IMR-90 (cell line): ENCODE data around the gene USP47. TPM values are rescaled to one million over a fixed set of nuclear protein-coding genes. Genes with fewer than 3 reads are reported as not detected.

Source experiments
- ATAC-seq: fragments of 200-7000 bp; cut with Tn5 transposase; 2 replicates; pipeline ENCODE4 v1.9.1; 2020; ENCODE audit warnings: low read depth, mild to moderate bottlenecking, moderate library complexity
- BruUV-seq: library from RNA; stranded (reverse); fragments of 400-500 nt; replicated peaks from 2 replicates; lab custom pipeline; 2021; lab: Mats Ljungman, UMichigan
- CTCF ChIA-PET: fragments of 300-600 bp; formaldehyde crosslinking; extraction: SDS; loops from one replicate; lab custom pipeline; 2021; ENCODE audit warnings: antibody characterized with exemption; lab: Yijun Ruan, JAX
- POLR2A ChIA-PET: fragments of 300-600 bp; sonication (Branson Sonifier 250); formaldehyde crosslinking; loops from one replicate; lab custom pipeline; 2022; ENCODE audit warnings: antibody characterized with exemption; ENCODE audit not compliant: unreplicated experiment; lab: Charles Lee
- DNase-seq: peaks from one replicate; pipeline ENCODE4 v3.0.0; 2013
- H2AFZ ChIP-seq: replicated peaks from 2 replicates; pipeline ENCODE3; 2013; ENCODE audit warnings: low read length, mild to moderate bottlenecking; ENCODE audit not compliant: poor library complexity
- H2AK5ac ChIP-seq: 2 replicates; pipeline ENCODE4 v1.6.1; 2013; ENCODE audit warnings: low read depth, low read length, inconsistent platforms
- H2AK9ac ChIP-seq: replicated peaks from 2 replicates; pipeline ENCODE3; 2013; ENCODE audit warnings: mild to moderate bottlenecking, low read depth, low read length, moderate library complexity; ENCODE audit not compliant: poor library complexity
- H2BK120ac ChIP-seq: 2 replicates; pipeline ENCODE4 v1.6.1; 2013; ENCODE audit warnings: low read depth, low read length, inconsistent platforms
- H2BK15ac ChIP-seq: 3 replicates; pipeline ENCODE4 v1.6.1; 2013; ENCODE audit warnings: low read depth, low read length, inconsistent platforms
- H2BK20ac ChIP-seq: 2 replicates; pipeline ENCODE4 v1.6.1; 2013; ENCODE audit warnings: low read depth, mild to moderate bottlenecking, inconsistent platforms, low read length, moderate library complexity
- H2BK5ac ChIP-seq: 2 replicates; pipeline ENCODE4 v1.6.1; 2013; ENCODE audit warnings: mild to moderate bottlenecking, low read depth, low read length, inconsistent platforms; ENCODE audit not compliant: poor library complexity, severe bottlenecking
- H3K14ac ChIP-seq: replicated peaks from 2 replicates; pipeline ENCODE4 v1.6.1; 2013; ENCODE audit warnings: low read depth, low read length, inconsistent platforms
- H3K18ac ChIP-seq: 2 replicates; pipeline ENCODE4 v1.6.1; 2013; ENCODE audit warnings: low read depth, low read length, control low read depth
- H3K23ac ChIP-seq: 2 replicates; pipeline ENCODE4 v1.6.1; 2013; ENCODE audit warnings: low read depth, low read length, inconsistent platforms
- H3K27ac ChIP-seq: 2 replicates; pipeline ENCODE4 v1.5.1; 2013; ENCODE audit warnings: mild to moderate bottlenecking, control low read depth, low read length; ENCODE audit not compliant: insufficient read depth
- H3K27me3 ChIP-seq: 2 replicates; pipeline ENCODE4 v1.6.1; 2013; ENCODE audit warnings: low read length; ENCODE audit not compliant: control insufficient read depth, insufficient read depth
- H3K36me3 ChIP-seq: 2 replicates; pipeline ENCODE4 v1.6.1; 2013; ENCODE audit warnings: low read length, mixed read lengths; ENCODE audit not compliant: control insufficient read depth, insufficient read depth
- H3K4ac ChIP-seq: 2 replicates; pipeline ENCODE4 v1.6.1; 2013; ENCODE audit warnings: low read depth, low read length, inconsistent platforms
- H3K4me1 ChIP-seq: 2 replicates; pipeline ENCODE4 v1.6.1; 2013; ENCODE audit warnings: low read length, mixed read lengths; ENCODE audit not compliant: control insufficient read depth, insufficient read depth
- H3K4me2 ChIP-seq: 2 replicates; pipeline ENCODE4 v1.6.1; 2013; ENCODE audit warnings: low read depth, mild to moderate bottlenecking, control low read depth, low read length, moderate library complexity
- H3K4me3 ChIP-seq: 2 replicates; pipeline ENCODE4 v1.5.1; 2013; ENCODE audit warnings: low read depth, mild to moderate bottlenecking, control low read depth, low read length, moderate library complexity; ENCODE audit not compliant: insufficient read depth
- H3K56ac ChIP-seq: 2 replicates; pipeline ENCODE4 v1.6.1; 2013; ENCODE audit warnings: low read length, inconsistent platforms; ENCODE audit not compliant: insufficient read depth; ENCODE audit errors: extremely low read depth
- H3K79me1 ChIP-seq, 2 experiments: 2 replicates each; pipeline ENCODE4 v1.6.1; 2013; ENCODE audit warnings: low read length in 2 of 2, inconsistent platforms in 1 of 2, low read depth in 1 of 2
- H3K9ac ChIP-seq: 2 replicates; pipeline ENCODE4 v1.6.1; 2013; ENCODE audit warnings: low read depth, low read length, control low read depth
- H3K9me1 ChIP-seq: 2 replicates; pipeline ENCODE4 v1.6.1; 2013; ENCODE audit warnings: low read length, inconsistent platforms; ENCODE audit not compliant: insufficient read depth
- H3K9me3 ChIP-seq: 2 replicates; pipeline ENCODE4 v1.6.1; 2013; ENCODE audit warnings: low read length; ENCODE audit not compliant: control insufficient read depth, insufficient read depth
- H4K20me1 ChIP-seq: 2 replicates; pipeline ENCODE4 v1.6.1; 2013; ENCODE audit warnings: low read length, inconsistent platforms; ENCODE audit not compliant: insufficient read depth
- H4K5ac ChIP-seq: 2 replicates; pipeline ENCODE4 v1.6.1; 2013; ENCODE audit warnings: mild to moderate bottlenecking, low read depth, low read length, control low read depth
- H4K8ac ChIP-seq, 2 experiments: 2 replicates each; pipeline ENCODE4 v1.6.1; 2013; ENCODE audit warnings: low read depth in 2 of 2, low read length in 2 of 2, control low read depth in 1 of 2, inconsistent platforms in 1 of 2
- H4K91ac ChIP-seq: 2 replicates; pipeline ENCODE4 v1.6.1; 2013; ENCODE audit warnings: low read depth, low read length, inconsistent platforms; ENCODE audit not compliant: insufficient read depth
- CEBPB ChIP-seq: IDR thresholded peaks from 2 replicates; pipeline ENCODE4 v1.6.1; 2012; ENCODE audit warnings: low read depth, low read length, improper control_type of control experiment
- FOS ChIP-seq: fragments of 150-350 bp; IDR thresholded peaks from 2 replicates; pipeline ENCODE4 v1.6.1; 2016; ENCODE audit warnings: low read depth, low read length
- MAFK ChIP-seq: IDR thresholded peaks from 2 replicates; pipeline ENCODE4 v1.6.1; 2012; ENCODE audit warnings: low read depth, low read length, improper control_type of control experiment
- NFE2L2 ChIP-seq: fragments of 150-350 bp; IDR thresholded peaks from 2 replicates; pipeline ENCODE4 v1.6.1; 2016; ENCODE audit warnings: low read depth, mild to moderate bottlenecking, low read length
- RAD21 ChIP-seq: IDR thresholded peaks from 2 replicates; pipeline ENCODE4 v1.6.1; 2012; ENCODE audit warnings: low read length, improper control_type of control experiment
- RFX5 ChIP-seq: IDR thresholded peaks from 2 replicates; pipeline ENCODE4 v1.8.0; 2012; ENCODE audit warnings: low read depth, mild to moderate bottlenecking, low read length, moderate library complexity
- WGBS, 2 experiments: methylation state at CpG; one replicate each; pipeline versions ENCODE4 v1.1.5 to v1.1.7; 2013; ENCODE audit warnings: missing lambda C conversion rate in 2 of 2; ENCODE audit not compliant: insufficient read length in 1 of 2; ENCODE audit errors: extremely low coverage in 2 of 2; 5-methylcytosine and 5-hydroxymethylcytosine counted together
- dilution Hi-C: fragments of 300-500 bp; cut with HindIII; formaldehyde crosslinking; loops from one replicate; pipeline ENCODE4 v1.14.3; 2018; ENCODE audit warnings: low sequenced_read_pairs; ENCODE audit not compliant: unreplicated experiment
- in situ Hi-C: fragments of 300-500 bp; cut with MboI; formaldehyde crosslinking; loops from 3 replicates; pipeline ENCODE4 v1.14.3; 2019; ENCODE audit warnings: low sequenced_read_pairs, inconsistent platforms, mixed read lengths
- intact Hi-C: fragments of 100-400 bp; cut with micrococcal nuclease; formaldehyde crosslinking; loops from 2 replicates; pipeline ENCODE4 v1.10.0; 2022
- polyA plus RNA-seq, 3 experiments: library from polyadenylated mRNA; depleted of rRNA; stranded (reverse); fragments of >200 nt; gene quantifications; 2 replicates each; pipeline ENCODE4 v1.2.3, GENCODE V29; 2012; ENCODE audit warnings: low replicate concordance in 1 of 3
- total RNA-seq: library from RNA; depleted of rRNA; stranded (reverse); fragments of >200 nt; gene quantifications from 2 replicates; pipeline ENCODE4 v1.2.3, GENCODE V29; 2012

USP47 gene
- total and polyA plus RNA-seq, 2 of the 4 experiments (the other 2 are of a cell fraction), result 15.0 to 110 TPM

GRCh38 chr11:11966354-11966741 is 124.6 kb downstream of the USP47 start:
- ChIA-PET POLR2A (no interaction called here), CTCF (interaction anchor here (0.7 to 1.6 kb wide), 5 partner anchors 11 to 43 kb away, joined by 3 to 6 read pairs (median 4); no protein-coding TSS in a partner anchor)
- dilution Hi-C loops, result no loop called here
- H3K4me2 ChIP-seq, result no peak overlapping the region
- no peak overlapping the region for H2AK5ac ChIP-seq
- H2BK20ac ChIP-seq, result no peak overlapping the region
- in situ Hi-C loops, result no loop called here
- H4K5ac ChIP-seq, result no peak overlapping the region
- H3K14ac ChIP-seq, result no peak overlapping the region
- DNase-seq (no peak), ATAC-seq (no peak)
- WGBS, 2 experiments, result 100% methylated on average over 4 of the region's 7 CpGs; no CpG with 5 or more reads in 1 of the 2 experiments
- H4K91ac ChIP-seq, result no peak overlapping the region
- H3K27me3 ChIP-seq, result no peaks in the 10 kb centered on the region
- H2BK120ac ChIP-seq, result no peak overlapping the region
- H4K20me1 ChIP-seq, result 0 out of 2 replicates have a peak, but pooled peaks cover 6% of the 10 kb centered on the region
- no peak overlapping the region for H3K27ac ChIP-seq
- no peak overlapping the region for H3K9ac ChIP-seq
- intact Hi-C loops, result no loop called here
- H2AFZ ChIP-seq, result no peak overlapping the region
- peaks cover 56% of the 10 kb centered on the region for H3K36me3 ChIP-seq
- H3K56ac ChIP-seq, result no peak overlapping the region
- H2AK9ac ChIP-seq, result peak overlapping the region; percentile 47
- H4K8ac ChIP-seq, result no peak overlapping the region
- TF ChIP-seq RAD21 (no peak), CEBPB (no peak), MAFK (no peak), RFX5 (no peak), FOS (no peak), NFE2L2 (no peak)
- H3K4ac ChIP-seq, result no peak overlapping the region
- H3K9me1 ChIP-seq, result peaks cover 13% of the 10 kb centered on the region
- H3K4me3 ChIP-seq, result no peak overlapping the region
- H3K9me3 ChIP-seq, result no peaks in the 10 kb centered on the region
- H3K23ac ChIP-seq, result no peak overlapping the region
- H3K18ac ChIP-seq, result no peak overlapping the region
- no peak overlapping the region for H2BK15ac ChIP-seq
- no TSS peak for BruUV-seq
- peaks cover 2% of the 10 kb centered on the region; the same call in 1 of the 2 replicates for H3K4me1 ChIP-seq
- peaks cover 27 to 67% of the 10 kb centered on the region in 2 experiments for H3K79me1 ChIP-seq
- H2BK5ac ChIP-seq, result no peak overlapping the region
